Medulla oblongata (tissue), 1 donor: ENCODE data around the gene SULT1E1.
A peak's percentile ranks its signal among the peaks of the same experiment; 100 is the strongest.
"Not testable (repeated sequence)": the region's sequence is repeated elsewhere in the genome, so short reads cannot be mapped to it uniquely, and the experiment has no call there.

Source experiments
- DNase-seq: peaks from one replicate; pipeline ENCODE4 v3.0.0-alpha.2; 2015; ENCODE audit errors: extremely low spot score

Gene SULT1E1

GRCh38 chr4:69843301-69843700 is 16.6 kb downstream of the SULT1E1 start:
- no peak for DNase-seq

- DNase-seq: no peak
Measured at GRCh38 chr4:69838977-69839376, 21.0 kb downstream of the SULT1E1 start.

- no peak for DNase-seq
Measured at GRCh38 chr4:69836287-69836686, 23.7 kb downstream of the SULT1E1 start.

GRCh38 chr4:69835766-69836165 is 24.2 kb downstream of the SULT1E1 start:
- no peak for DNase-seq

- DNase-seq: no peak
Measured at GRCh38 chr4:69833251-69833650, 26.7 kb downstream of the SULT1E1 start.

GRCh38 chr4:69832326-69833030 is 27.5 kb downstream of the SULT1E1 start:
- DNase-seq: no peak

- peak; percentile 78 for DNase-seq
Measured at GRCh38 chr4:69831646-69832325, 28.2 kb downstream of the SULT1E1 start.

GRCh38 chr4:69831270-69831627 is 28.7 kb downstream of the SULT1E1 start:
- no peak for DNase-seq

- DNase-seq: no peak
Measured at GRCh38 chr4:69830560-69831269, 29.2 kb downstream of the SULT1E1 start.

- DNase-seq: no peak
Measured at GRCh38 chr4:69830192-69830559, 29.8 kb downstream of the SULT1E1 start.

GRCh38 chr4:69829678-69830077 is 30.3 kb downstream of the SULT1E1 start:
- DNase-seq: no peak

GRCh38 chr4:69828828-69829227 is 31.1 kb downstream of the SULT1E1 start:
- DNase-seq: no peak

GRCh38 chr4:69825056-69825455 is 34.9 kb downstream of the SULT1E1 start:
- DNase-seq: not testable (repeated sequence)

GRCh38 chr4:69823481-69824186 is 36.3 kb downstream of the SULT1E1 start:
- DNase-seq: no peak

GRCh38 chr4:69823048-69823447 is 36.9 kb downstream of the SULT1E1 start:
- DNase-seq: no peak

- DNase-seq: no peak
Measured at GRCh38 chr4:69822198-69822597, 37.7 kb downstream of the SULT1E1 start.

GRCh38 chr4:69818060-69818639 is 41.8 kb downstream of the SULT1E1 start:
- DNase-seq: no peak

- DNase-seq: no peak
Measured at GRCh38 chr4:69816236-69816635, 43.7 kb downstream of the SULT1E1 start.

GRCh38 chr4:69813628-69814027 is 46.3 kb downstream of the SULT1E1 start:
- no peak for DNase-seq

GRCh38 chr4:69811166-69811565 is 48.8 kb downstream of the SULT1E1 start:
- no peak for DNase-seq

- no peak for DNase-seq
Measured at GRCh38 chr4:69800599-69800998, 59.3 kb downstream of the SULT1E1 start.

- no peak for DNase-seq
Measured at GRCh38 chr4:69799337-69799736, 60.6 kb downstream of the SULT1E1 start.
